ENCODE data around the gene CRY1.

GRCh38 chr12:107025671-107026070, 67.7 kb downstream of the CRY1 start:
- TF ChIP-seq, protein P1, sequence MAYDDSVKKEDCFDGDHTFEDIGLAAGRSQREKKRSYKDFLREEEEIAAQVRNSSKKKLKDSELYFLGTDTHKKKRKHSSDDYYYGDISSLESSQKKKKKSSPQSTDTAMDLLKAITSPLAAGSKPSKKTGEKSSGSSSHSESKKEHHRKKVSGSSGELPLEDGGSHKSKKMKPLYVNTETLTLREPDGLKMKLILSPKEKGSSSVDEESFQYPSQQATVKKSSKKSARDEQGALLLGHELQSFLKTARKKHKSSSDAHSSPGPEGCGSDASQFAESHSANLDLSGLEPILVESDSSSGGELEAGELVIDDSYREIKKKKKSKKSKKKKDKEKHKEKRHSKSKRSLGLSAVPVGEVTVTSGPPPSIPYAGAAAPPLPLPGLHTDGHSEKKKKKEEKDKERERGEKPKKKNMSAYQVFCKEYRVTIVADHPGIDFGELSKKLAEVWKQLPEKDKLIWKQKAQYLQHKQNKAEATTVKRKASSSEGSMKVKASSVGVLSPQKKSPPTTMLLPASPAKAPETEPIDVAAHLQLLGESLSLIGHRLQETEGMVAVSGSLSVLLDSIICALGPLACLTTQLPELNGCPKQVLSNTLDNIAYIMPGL (CRISPR knock-in tag; IDR thresholded peaks at IDR 0.05; ENCODE audit: borderline replicate concordance): no peak
- TF ChIP-seq EP300 (IDR thresholded peaks at IDR 0.05): no peak
- TF ChIP-seq, protein P2, sequence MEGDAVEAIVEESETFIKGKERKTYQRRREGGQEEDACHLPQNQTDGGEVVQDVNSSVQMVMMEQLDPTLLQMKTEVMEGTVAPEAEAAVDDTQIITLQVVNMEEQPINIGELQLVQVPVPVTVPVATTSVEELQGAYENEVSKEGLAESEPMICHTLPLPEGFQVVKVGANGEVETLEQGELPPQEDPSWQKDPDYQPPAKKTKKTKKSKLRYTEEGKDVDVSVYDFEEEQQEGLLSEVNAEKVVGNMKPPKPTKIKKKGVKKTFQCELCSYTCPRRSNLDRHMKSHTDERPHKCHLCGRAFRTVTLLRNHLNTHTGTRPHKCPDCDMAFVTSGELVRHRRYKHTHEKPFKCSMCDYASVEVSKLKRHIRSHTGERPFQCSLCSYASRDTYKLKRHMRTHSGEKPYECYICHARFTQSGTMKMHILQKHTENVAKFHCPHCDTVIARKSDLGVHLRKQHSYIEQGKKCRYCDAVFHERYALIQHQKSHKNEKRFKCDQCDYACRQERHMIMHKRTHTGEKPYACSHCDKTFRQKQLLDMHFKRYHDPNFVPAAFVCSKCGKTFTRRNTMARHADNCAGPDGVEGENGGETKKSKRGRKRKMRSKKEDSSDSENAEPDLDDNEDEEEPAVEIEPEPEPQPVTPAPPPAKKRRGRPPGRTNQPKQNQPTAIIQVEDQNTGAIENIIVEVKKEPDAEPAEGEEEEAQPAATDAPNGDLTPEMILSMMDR (IDR thresholded peaks at IDR 0.05): no peak
- no peak for TF ChIP-seq CHD2 (IDR thresholded peaks at IDR 0.05; ENCODE audit: low read length, partially characterized antibody)
- TF ChIP-seq BCL3 (IDR thresholded peaks at IDR 0.05): no peak
- no peak for TF ChIP-seq KDM1A (IDR thresholded peaks at IDR 0.05; ENCODE audit: low read depth)
- TF ChIP-seq ZFP36 (IDR thresholded peaks at IDR 0.05; ENCODE audit: borderline replicate concordance, partially characterized antibody): no peak
- TF ChIP-seq TFCP2L1 (CRISPR knock-in tag; IDR thresholded peaks at IDR 0.05): no peak
- no peak for TF ChIP-seq BHLHE40 (IDR thresholded peaks at IDR 0.05; ENCODE audit: low read depth, low read length)
- no peak for TF ChIP-seq POLR2A (IDR thresholded peaks at IDR 0.05; ENCODE audit: low read length)
- no peak for TF ChIP-seq RAD21 (conservative IDR thresholded peaks at IDR 0.05 in 1 of 2, IDR thresholded peaks at IDR 0.05 in 1 of 2)
- TF ChIP-seq, protein P3, sequence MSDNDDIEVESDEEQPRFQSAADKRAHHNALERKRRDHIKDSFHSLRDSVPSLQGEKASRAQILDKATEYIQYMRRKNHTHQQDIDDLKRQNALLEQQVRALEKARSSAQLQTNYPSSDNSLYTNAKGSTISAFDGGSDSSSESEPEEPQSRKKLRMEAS (IDR thresholded peaks at IDR 0.05): no peak
- no peak for TF ChIP-seq FOSL2 (IDR thresholded peaks at IDR 0.05)
- TF ChIP-seq FOSL2 (CRISPR knock-in tag; IDR thresholded peaks at IDR 0.05): no peak
- TF ChIP-seq, protein P4, sequence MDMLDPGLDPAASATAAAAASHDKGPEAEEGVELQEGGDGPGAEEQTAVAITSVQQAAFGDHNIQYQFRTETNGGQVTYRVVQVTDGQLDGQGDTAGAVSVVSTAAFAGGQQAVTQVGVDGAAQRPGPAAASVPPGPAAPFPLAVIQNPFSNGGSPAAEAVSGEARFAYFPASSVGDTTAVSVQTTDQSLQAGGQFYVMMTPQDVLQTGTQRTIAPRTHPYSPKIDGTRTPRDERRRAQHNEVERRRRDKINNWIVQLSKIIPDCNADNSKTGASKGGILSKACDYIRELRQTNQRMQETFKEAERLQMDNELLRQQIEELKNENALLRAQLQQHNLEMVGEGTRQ (IDR thresholded peaks at IDR 0.05): no peak
